ENCODE data around the gene IKZF4. TPM values are rescaled to one million over a fixed set of nuclear protein-coding genes. Genes with fewer than 3 reads are reported as not detected.

Gene IKZF4
- total and polyA plus RNA-seq, 2 of the 8 experiments (the other 6 are each of a cell fraction or from before 2014, with no cell fraction given) = 8.0 to 13.3 TPM

DNA sequence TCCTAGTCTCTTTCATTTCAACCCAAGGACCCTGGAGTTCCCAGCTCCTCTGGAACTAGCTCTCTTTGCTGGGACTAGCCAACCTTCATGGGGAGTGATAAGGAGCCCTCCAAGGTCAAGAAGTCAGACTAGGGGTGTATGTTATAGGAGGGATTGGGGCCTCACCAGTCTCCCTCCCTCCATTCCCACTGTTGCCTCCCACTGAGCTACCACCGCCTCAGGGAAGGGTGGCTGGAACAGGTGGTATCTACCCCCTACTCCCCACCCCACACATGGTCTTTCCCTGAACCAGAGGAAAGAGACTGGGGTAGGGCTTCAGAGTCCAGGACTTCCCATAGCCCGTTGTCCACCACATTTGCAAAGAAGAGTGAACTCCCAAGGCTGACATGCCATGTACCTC is 61.5 kb downstream of the IKZF4 start:
- no peak overlapping the region; the same call in 1 of the 2 replicates for H2BK5ac ChIP-seq (ENCODE audit: low read depth, low read length)
- no peaks in the 10 kb centered on the region for H3K9me3 ChIP-seq (ENCODE audit: insufficient read depth in 2 of 2, low read depth in 1 of 2, low read length in 1 of 2)
- no peak overlapping the region for H3K4me3 ChIP-seq (ENCODE audit: extremely low read depth in 1 of 4, insufficient read depth in 2 of 4, low read depth in 3 of 4, low read length in 4 of 4)
- H2BK15ac ChIP-seq (ENCODE audit: low read length) = no peak overlapping the region
- no peak overlapping the region for H3K56ac ChIP-seq (replicated peaks; ENCODE audit: insufficient read length, low read depth, low read length)
- H3K36me3 ChIP-seq (ENCODE audit: control insufficient read depth in 2 of 4, insufficient read depth in 4 of 4, low read length in 3 of 4) = peaks cover 10 to 21% (median 16%) of the 10 kb centered on the region in 4 experiments; a peak in 7 of 8 replicates
- H3K4me2 ChIP-seq (ENCODE audit: insufficient read depth in 1 of 2, low read depth in 2 of 2, low read length in 2 of 2) = peak overlapping the region in 1 of 2 experiments; percentile 62; a peak in 3 of 4 replicates
- no peak overlapping the region for H3K14ac ChIP-seq (ENCODE audit: insufficient read length)
- WGBS, 2 experiments (ENCODE audit: extremely low coverage in 1 of 2, insufficient coverage in 1 of 2, insufficient read length in 1 of 2, insufficient replicate concordance in 2 of 2, low coverage in 1 of 2, low lambda C conversion rate in 2 of 2, missing lambda C conversion rate in 1 of 2) = 84% methylated on average over 2 of the region's 2 CpGs; no CpG with 5 or more reads in 1 of the 2 experiments
- H4K20me1 ChIP-seq (replicated peaks in 1 of 2; ENCODE audit: control insufficient read depth in 1 of 2, insufficient read depth in 2 of 2, low read length in 2 of 2) = peaks cover 2 to 10% of the 10 kb centered on the region in 2 experiments
- no peak overlapping the region for H3K27ac ChIP-seq (ENCODE audit: low read depth, low read length)
- H3K4ac ChIP-seq (replicated peaks; ENCODE audit: insufficient read length, low read depth, low read length) = no peak overlapping the region
- no peak overlapping the region for H2BK20ac ChIP-seq (ENCODE audit: low read length)
- TF ChIP-seq YY1 (IDR thresholded peaks at IDR 0.05; ENCODE audit: low read depth, low read length) (no peak), MAFK (IDR thresholded peaks at IDR 0.05; ENCODE audit: low read depth, low read length) (no peak), SIX5 (IDR thresholded peaks at IDR 0.05; ENCODE audit: low read depth, low read length) (no peak), ZNF274 (IDR thresholded peaks at IDR 0.05; ENCODE audit: borderline replicate concordance, extremely low read depth, low read length) (no peak), CTBP2 (IDR thresholded peaks at IDR 0.05; ENCODE audit: borderline replicate concordance, insufficient read depth, insufficient read length, low read length) (no peak), TAF1 (IDR thresholded peaks at IDR 0.05; ENCODE audit: low read depth, low read length) (no peak), NRF1 (IDR thresholded peaks at IDR 0.05; ENCODE audit: low read depth, low read length) (no peak), SP4 (IDR thresholded peaks at IDR 0.05; ENCODE audit: low read length) (no peak), BACH1 (IDR thresholded peaks at IDR 0.05; ENCODE audit: low read length) (no peak), KDM1A (IDR thresholded peaks at IDR 0.05; ENCODE audit: borderline replicate concordance, low read length) (no peak), HDAC6 (IDR thresholded peaks at IDR 0.05; ENCODE audit: low read depth, low read length) (no peak), POLR2A (IDR thresholded peaks at IDR 0.05; ENCODE audit: control extremely low read depth in 1 of 2, low read depth in 2 of 2, low read length in 2 of 2) (no peak), RAD21 (IDR thresholded peaks at IDR 0.05 in 1 of 2, conservative IDR thresholded peaks at IDR 0.05 in 1 of 2; ENCODE audit: low read depth in 2 of 2, low read length in 2 of 2) (no peak), TEAD4 (IDR thresholded peaks at IDR 0.05; ENCODE audit: low read depth, low read length) (no peak), CHD1 (IDR thresholded peaks at IDR 0.05; ENCODE audit: low read depth, low read length) (no peak)
- no peak overlapping the region for H3K18ac ChIP-seq (ENCODE audit: extremely low read depth, low read length)
- no peak for FAIRE-seq
- no peak overlapping the region for H2BK120ac ChIP-seq (replicated peaks; ENCODE audit: low read depth, low read length)
- ChIA-PET CTCF (ENCODE audit: partially characterized antibody) (interaction anchor here (1.0 to 5.1 kb wide), 8 partner anchors 8 to 346 kb away, joined by 3 to 38 read pairs (median 4); partner anchors contain the start of gene PA2G4), POLR2A (ENCODE audit: partially characterized antibody) (interaction anchor here (0.6 to 8.9 kb wide), 9 partner anchors 9 to 1053 kb away, joined by 3 to 112 read pairs (median 4); partner anchors contain the start of genes PA2G4, RPL41 and ZC3H10)
- H4K5ac ChIP-seq (ENCODE audit: insufficient read length, low read depth, low read length) = no peak overlapping the region
- no peak overlapping the region; the same call in 1 of the 2 replicates for H2AK5ac ChIP-seq (ENCODE audit: low read depth, low read length)
- peaks cover 7% of the 10 kb centered on the region; the same call in 1 of the 2 replicates for H3K23me2 ChIP-seq (ENCODE audit: low read depth, low read length)
- no peak overlapping the region for H4K91ac ChIP-seq (replicated peaks; ENCODE audit: insufficient read length, low read length)
- no peak for DNase-seq (ENCODE audit: low read depth in 1 of 2, low spot score in 2 of 2)
- H3K27me3 ChIP-seq (replicated peaks in 1 of 4; ENCODE audit: control insufficient read depth in 3 of 4, extremely low read depth in 1 of 4, insufficient read depth in 3 of 4, low read length in 3 of 4) = no peaks in the 10 kb centered on the region
- H3K79me2 ChIP-seq (ENCODE audit: control insufficient read depth in 1 of 2, insufficient read depth in 2 of 2, low read length in 2 of 2) = peaks cover 0 to 27% of the 10 kb centered on the region in 2 experiments; a peak in 2 of 4 replicates
- no peak overlapping the region for H2AFZ ChIP-seq (ENCODE audit: low read length)
- H3K79me1 ChIP-seq (ENCODE audit: low read depth, low read length) = peaks cover 7% of the 10 kb centered on the region; the same call in 1 of the 2 replicates
- H3K9ac ChIP-seq (replicated peaks in 1 of 4; ENCODE audit: extremely low read depth in 1 of 4, low read depth in 3 of 4, low read length in 3 of 4) = no peak overlapping the region
- H3K23ac ChIP-seq (ENCODE audit: insufficient read length) = no peak overlapping the region
- H4K8ac ChIP-seq (ENCODE audit: extremely low read depth, insufficient read depth, low read length) = no peak overlapping the region
- H2BK12ac ChIP-seq (ENCODE audit: low read depth, low read length) = no peak overlapping the region
- H3K4me1 ChIP-seq (replicated peaks in 1 of 4; ENCODE audit: control insufficient read depth in 3 of 4, insufficient read depth in 4 of 4, low read length in 3 of 4) = peaks cover 3 to 17% (median 11%) of the 10 kb centered on the region in 4 experiments

Measured in H1 (cell line).